GM21526 (cell line): ENCODE data around the gene ZNF445.
A peak's percentile ranks its signal among the peaks of the same experiment; 100 is the strongest.
"Not testable (repeated sequence)": the region's sequence is repeated elsewhere in the genome, so short reads cannot be mapped to it uniquely, and the experiment has no call there.

Experiments
- ATAC-seq: cut with Tn5 transposase; IDR thresholded peaks from one replicate; pipeline ENCODE4 v1.9.1; 2021; ENCODE audit warnings: moderate library complexity; ENCODE audit not compliant: unreplicated experiment, low FRiP score

Gene ZNF445

GRCh38 chr3:44477312-44478030, at the start of gene ZNF445:
Gene ZNF445, minus strand, starts transcription at chr3:44477670. Its CDS starts 22,121 bp downstream, at chr3:44455549.
- peak; percentile 73 for ATAC-seq

GRCh38 chr3:44525060-44525459, 47.6 kb upstream of the ZNF445 start:
- ATAC-seq, result no peak

GRCh38 chr3:44522494-44522933, 45.0 kb upstream of the ZNF445 start:
- ATAC-seq, result no peak

- ATAC-seq, result no peak
These were observed 44.3 kb upstream of the ZNF445 start for GRCh38 chr3:44521721-44522120.

GRCh38 chr3:44518782-44519156, 41.3 kb upstream of the ZNF445 start:
- ATAC-seq, result no peak

- ATAC-seq, result no peak
These were observed 38.8 kb upstream of the ZNF445 start for GRCh38 chr3:44516230-44516629.

GRCh38 chr3:44513513-44513912, 36.0 kb upstream of the ZNF445 start:
- no peak for ATAC-seq

GRCh38 chr3:44511238-44511566, 33.7 kb upstream of the ZNF445 start:
- ATAC-seq, result no peak

GRCh38 chr3:44510000-44510368, 32.5 kb upstream of the ZNF445 start:
- ATAC-seq, result peak; percentile 42

GRCh38 chr3:44509393-44509921, 32.0 kb upstream of the ZNF445 start:
- no peak for ATAC-seq

GRCh38 chr3:44506961-44507360, 29.5 kb upstream of the ZNF445 start:
- no peak for ATAC-seq

- ATAC-seq, result no peak
These were observed 29.1 kb upstream of the ZNF445 start for GRCh38 chr3:44506556-44506955.

- ATAC-seq, result no peak
These were observed 27.1 kb upstream of the ZNF445 start for GRCh38 chr3:44504566-44504965.

GRCh38 chr3:44503178-44503577, 25.7 kb upstream of the ZNF445 start:
- ATAC-seq, result not testable (repeated sequence)

GRCh38 chr3:44501971-44502370, 24.5 kb upstream of the ZNF445 start:
- no peak for ATAC-seq

- not testable (repeated sequence) for ATAC-seq
These were observed 22.4 kb upstream of the ZNF445 start for GRCh38 chr3:44499899-44500168.

- no peak for ATAC-seq
These were observed 21.9 kb upstream of the ZNF445 start for GRCh38 chr3:44499149-44499898.

- no peak for ATAC-seq
These were observed 18.4 kb upstream of the ZNF445 start for GRCh38 chr3:44495636-44496415.

GRCh38 chr3:44492496-44492895, 15.0 kb upstream of the ZNF445 start:
- no peak for ATAC-seq

- no peak for ATAC-seq
These were observed 5.3 kb upstream of the ZNF445 start for GRCh38 chr3:44482721-44483120.

GRCh38 chr3:44478606-44479094, 1.2 kb upstream of the ZNF445 start:
- no peak for ATAC-seq
